Adrenal gland (tissue), 12 donors: ENCODE measurements around the gene H2BK1. TPM values are rescaled to one million over a fixed set of nuclear protein-coding genes. Genes with fewer than 3 reads are reported as not detected.

Experiments
- DNase-seq, 7 donors: peaks; one replicate each; pipeline ENCODE4 v3.0.0-alpha.2; 2019 to 2020
- H3K27ac ChIP-seq, 5 donors: fragments of 200-600 bp; sonication (generic) in 4 of 5; 1 replicate in 3 of 5; 2 replicates in 2 of 5; pipeline versions ENCODE4 v1.5.1 to v1.8.0; 2016 to 2020; ENCODE audit warnings: mild to moderate bottlenecking in 1 of 5
- H3K27me3 ChIP-seq: fragments of 200-600 bp; 2 replicates; pipeline ENCODE4 v1.8.0; 2021
- H3K36me3 ChIP-seq, 2 donors: fragments of 200-600 bp; replicated peaks in 1 of 2; 1 replicate in 1 of 2; 2 replicates in 1 of 2; pipeline versions ENCODE4 v1.5.1 to v1.8.0; 2018 to 2022
- H3K4me1 ChIP-seq, 2 donors: fragments of 200-600 bp; replicated peaks in 1 of 2; 1 replicate in 1 of 2; 2 replicates in 1 of 2; pipeline versions ENCODE4 v1.5.1 to v1.8.0; 2018 to 2021
- H3K4me3 ChIP-seq, 4 donors: fragments of 200-600 bp; sonication (generic) in 3 of 4; one replicate each; pipeline ENCODE4 v1.5.1; 2016 to 2018
- H3K9me3 ChIP-seq, 3 donors: fragments of 200-600 bp; sonication (generic) in 1 of 3; replicated peaks in 1 of 3; 1 replicate in 2 of 3; 2 replicates in 1 of 3; pipeline versions ENCODE4 v1.5.1 to v1.8.0; 2016 to 2021
- CTCF ChIP-seq, 6 experiments: fragments of 450-650 bp in 4 of 6; fragments of 200-600 bp in 2 of 6; sonication (generic) in 1 of 6; IDR thresholded peaks; 1 replicate in 5 of 6; 2 replicates in 1 of 6; pipeline versions ENCODE4 v1.5.1 to v1.8.0; 2016 to 2021; ENCODE audit warnings: antibody characterized with exemption in 6 of 6, mild to moderate bottlenecking in 2 of 6, moderate library complexity in 1 of 6
- POLR2A ChIP-seq, 2 donors: fragments of 450-650 bp; IDR thresholded peaks; one replicate each; pipeline ENCODE4 v1.6.1; 2017; ENCODE audit warnings: antibody characterized with exemption in 2 of 2, mild to moderate bottlenecking in 2 of 2, moderate library complexity in 1 of 2
- WGBS, 4 donors: extraction: QIAGEN DNeasy Blood & Tissue Kit in 2 of 4; methylation state at CpG; one replicate each; pipeline versions ENCODE4 v1.1.5 to v1.1.7; 2013 to 2017; 5-methylcytosine and 5-hydroxymethylcytosine counted together
- intact Hi-C, 2 donors: fragments of 100-400 bp; cut with DNase I; formaldehyde crosslinking; loops; one replicate each; pipeline versions ENCODE4 v1.14.1 to v1.15.0; 2022 to 2023
- polyA plus RNA-seq, 3 donors: library from polyadenylated mRNA; stranded (reverse); fragments of 200-250 nt in 2 of 3; fragments of 350-450 nt in 1 of 3; fragmentation: Illumina TruSeq in 1 of 3; extraction: RNeasy Lipid Tissue Mini Kit (QIAGEN cat#74804) in 1 of 3; gene quantifications; one replicate each; pipeline ENCODE4 v1.2.3, GENCODE V29; 2013 to 2014
- total RNA-seq, 9 donors: library from RNA; depleted of rRNA in 4 of 9; stranded (reverse); fragments of >200 nt in 4 of 9; fragments of 120-200 nt in 1 of 9; fragmentation: NEBNext Ultra II Directional in 1 of 9; extraction: Animal tissue kit (Norgen Biotek cat#: 25700) in 1 of 9; gene quantifications; one replicate each; pipeline versions ENCODE4 v1.1.0 to v1.2.4, GENCODE V29; 2013 to 2023
- donor health status: healthy with polysubstance abuse.
- donor health status: Bipolar disorder and iron deficiency.
- donor health status: DM: yes; HTN: yes; CAD: no.
- donor health status: DM: no; HTN: no; CAD: no.
- donor health status: DM: no; HTN: no; CAD: no.
- donor health status: DM: yes; HTN: yes; CAD: no.

The H2BK1 gene
- total and polyA plus RNA-seq, 12 donors, result not detected

GRCh38 chr7:151228024-151228866, 18.0 kb upstream of the H2BK1 start:
- no peak for DNase-seq
- H3K4me1 ChIP-seq, result peaks cover 23 to 41% of the 10 kb centered on the region in 2 donors
- no peaks in the 10 kb centered on the region for H3K27me3 ChIP-seq
- WGBS, 4 donors, result 50 to 64% (median 57%) methylated on average over 10 of the region's 10 CpGs
- H3K9me3 ChIP-seq, result no peaks in the 10 kb centered on the region
- H3K27ac ChIP-seq, result peak overlapping the region in 4 of 5 donors; percentile 70 to 90 (median 86)
- TF ChIP-seq CTCF (IDR thresholded peaks at IDR 0.05), result no peak
- no peak for TF ChIP-seq POLR2A (IDR thresholded peaks at IDR 0.05)
- intact Hi-C loops, result no loop called here
- H3K36me3 ChIP-seq, result peaks cover 0 to 19% of the 10 kb centered on the region in 2 donors
- peak overlapping the region in 2 of 4 donors; percentile 36 to 76 for H3K4me3 ChIP-seq

DNA sequence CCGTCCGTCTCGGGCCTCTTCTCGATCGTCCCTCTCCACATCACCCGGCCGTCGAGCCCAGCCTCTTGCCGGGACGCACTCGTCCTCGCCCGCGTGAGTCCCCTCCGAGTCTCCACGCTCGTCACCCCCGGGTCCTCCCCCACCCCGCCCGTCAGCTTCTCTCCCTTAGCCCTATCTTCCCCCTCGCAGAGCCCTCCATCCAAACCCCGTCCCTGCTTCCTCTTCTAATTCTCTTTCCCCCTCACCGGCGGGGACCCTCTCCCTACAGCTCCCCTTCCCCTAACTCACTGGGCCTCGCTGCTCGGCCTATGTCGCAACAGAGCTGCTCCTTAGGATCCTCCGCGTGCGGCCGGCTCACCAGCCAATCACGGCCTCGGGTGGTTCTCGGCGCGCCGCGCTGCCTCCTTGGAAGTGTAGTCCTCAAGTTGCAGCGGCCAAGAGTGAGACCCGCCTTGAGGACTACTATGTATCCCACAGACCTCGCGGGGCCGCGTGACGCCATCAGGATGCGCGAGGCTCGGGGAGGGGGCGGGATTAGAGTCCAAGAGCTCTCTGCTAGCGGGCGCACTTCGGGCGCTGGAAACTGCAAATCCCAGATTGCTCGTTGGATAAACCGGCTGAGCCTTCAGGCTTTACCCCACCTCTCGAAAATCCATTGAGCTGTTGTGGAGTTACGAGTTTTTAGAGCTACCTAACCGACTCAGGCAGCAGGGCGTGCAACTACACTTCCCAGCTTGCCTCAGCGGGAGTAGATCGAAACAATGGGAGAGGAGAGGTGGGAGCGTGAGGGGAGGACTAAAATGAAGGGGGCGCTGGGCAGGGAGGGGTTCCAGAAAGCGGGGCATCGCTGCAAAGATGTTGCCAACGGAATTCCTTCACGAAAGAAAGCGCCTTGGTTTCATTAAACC, 16.8 kb upstream of the H2BK1 start, which contains the start of gene ABCF2:
Gene ABCF2 (minus strand): TSS at position 331 of the 908 bp plus-strand sequence. CDS start 747 bp downstream, outside the sequence.
- DNase-seq, result peak; percentile 99 to 100 (median 99)
- intact Hi-C loops, result no loop called here
- H3K4me1 ChIP-seq, result peaks cover 22 to 40% of the 10 kb centered on the region in 2 donors
- H3K9me3 ChIP-seq, result no peaks in the 10 kb centered on the region
- peak within 1 kb of the TSS; percentile 43 to 76 (median 68) for H3K4me3 ChIP-seq
- 0 to 1% (median 0%) methylated on average over 52 to 68 of the region's 68 CpGs for WGBS, 4 donors
- H3K36me3 ChIP-seq, result peaks cover 0 to 30% of the 10 kb centered on the region in 2 donors
- TF ChIP-seq CTCF (IDR thresholded peaks at IDR 0.05), result peak in 1 of 6 experiments; percentile 15
- peak in 1 of 2 donors; percentile 91 for TF ChIP-seq POLR2A (IDR thresholded peaks at IDR 0.05)
- H3K27ac ChIP-seq, result peak within 1 kb of the TSS in 4 of 5 donors; percentile 70 to 90 (median 86)
- no peaks in the 10 kb centered on the region for H3K27me3 ChIP-seq

GRCh38 chr7:151226560-151226874, 16.2 kb upstream of the H2BK1 start:
- no peaks in the 10 kb centered on the region for H3K9me3 ChIP-seq
- 1 to 3% (median 2%) methylated on average over 11 to 15 of the region's 15 CpGs for WGBS, 4 donors
- peaks cover 18 to 36% of the 10 kb centered on the region in 2 donors for H3K4me1 ChIP-seq

More at GRCh38 chr7:151226560-151226874, 16.2 kb upstream of the H2BK1 start:
- Histone ChIP-seq H3K36me3 (peaks cover 0 to 36% of the 10 kb centered on the region in 2 donors), H3K27me3 (no peaks in the 10 kb centered on the region), H3K4me3 (peak overlapping the region; percentile 14 to 76 (median 52)), H3K27ac (peak overlapping the region in 4 of 5 donors; percentile 34 to 90 (median 86))
- DNase-seq, result no peak
- TF ChIP-seq POLR2A (IDR thresholded peaks at IDR 0.05) (no peak), CTCF (IDR thresholded peaks at IDR 0.05) (no peak)
- intact Hi-C loops, result no loop called here
